Suprapubic skin (tissue), 3 donors: ENCODE measurements around the gene KCNC2.

ENCODE experiments used
- CTCF ChIP-seq, 2 donors: fragments of 200-600 bp in 1 of 2; fragments of 450-650 bp in 1 of 2; sonication (generic) in 1 of 2; IDR thresholded peaks; one replicate each; pipeline ENCODE4 v1.5.1; 2016 to 2019; ENCODE audit warnings: antibody characterized with exemption in 2 of 2, mild to moderate bottlenecking in 1 of 2, moderate library complexity in 1 of 2
- POLR2A ChIP-seq, 2 donors: fragments of 450-650 bp; IDR thresholded peaks; one replicate each; pipeline ENCODE4 v1.6.1; 2017; ENCODE audit warnings: antibody characterized with exemption in 2 of 2, mild to moderate bottlenecking in 2 of 2, moderate library complexity in 2 of 2

DNA sequence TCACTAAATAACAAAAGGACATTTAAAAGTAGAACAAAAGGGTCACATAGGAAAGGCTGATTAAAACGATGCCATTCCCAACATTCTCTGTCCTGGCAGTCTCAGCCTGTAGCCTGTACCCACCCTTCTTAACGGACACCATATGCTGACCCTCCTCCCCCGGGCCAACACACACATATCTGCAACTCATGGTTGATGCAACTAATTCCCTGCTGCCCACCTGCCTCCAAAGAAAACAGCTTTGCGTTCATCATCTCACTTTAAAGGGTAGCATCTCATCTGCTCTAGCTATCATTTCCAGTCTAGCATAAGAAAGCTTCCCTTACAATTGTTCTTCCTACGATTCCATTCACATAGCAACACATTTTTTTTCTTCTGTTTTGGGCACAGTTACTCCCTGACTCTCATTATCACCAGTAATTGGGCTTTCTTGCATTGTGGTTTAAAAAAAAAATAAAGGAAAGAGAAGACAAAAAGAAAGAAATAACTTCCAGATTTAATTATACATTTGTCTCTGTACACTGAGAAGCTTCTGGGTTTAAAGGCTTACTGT, 92.9 kb downstream of the KCNC2 start:
- TF ChIP-seq CTCF (IDR thresholded peaks at IDR 0.05) (no peak), POLR2A (IDR thresholded peaks at IDR 0.05) (no peak)
